Measurements from ENCODE around the gene PPIA. TPM values are rescaled to one million over a fixed set of nuclear protein-coding genes. Genes with fewer than 3 reads are reported as not detected.

Gene PPIA
- total and polyA plus RNA-seq, 5 donors from 2014 or later, result 670 to 4,426 (median 4,156) TPM

GRCh38 chr7:44765579-44766415, 30.7 kb upstream of the PPIA start:
- DNase-seq (no peak), ATAC-seq (ENCODE audit: low read depth in 2 of 2) (no peak)
- H3K4me3 Mint-ChIP-seq, result no peak overlapping the region
- Histone ChIP-seq H3K4me1 (ENCODE audit: control insufficient read depth, insufficient read depth, low read length, poor library complexity, severe bottlenecking) (peaks cover 34% of the 10 kb centered on the region), H3K27ac (ENCODE audit: insufficient read depth, low read length, poor library complexity, severe bottlenecking) (no peak overlapping the region), H3K9me3 (ENCODE audit: control insufficient read depth in 2 of 2, low read length in 2 of 2) (no peaks in the 10 kb centered on the region), H3K27me3 (ENCODE audit: control insufficient read depth, insufficient read depth, low read length) (no peaks in the 10 kb centered on the region), H3K4me3 (ENCODE audit: low read depth, low read length) (no peak overlapping the region), H3K36me3 (ENCODE audit: control insufficient read depth, insufficient read depth, low read length) (peaks cover 63% of the 10 kb centered on the region)
- H3K9me3 Mint-ChIP-seq, result no peaks in the 10 kb centered on the region
- no peaks in the 10 kb centered on the region for H3K27me3 Mint-ChIP-seq
- peak overlapping the region in 1 of 3 donors; percentile 43 for H3K27ac Mint-ChIP-seq
- peaks cover 31% of the 10 kb centered on the region for H3K36me3 Mint-ChIP-seq
- peaks cover 0 to 37% (median 20%) of the 10 kb centered on the region in 4 donors for H3K4me1 Mint-ChIP-seq

GRCh38 chr7:44766416-44766801, 30.1 kb upstream of the PPIA start:
- H3K4me1 Mint-ChIP-seq, result peaks cover 0 to 43% (median 23%) of the 10 kb centered on the region in 4 donors
- no peaks in the 10 kb centered on the region for H3K27me3 Mint-ChIP-seq
- H3K4me3 ChIP-seq (ENCODE audit: low read depth, low read length), result no peak overlapping the region
- H3K27ac ChIP-seq (ENCODE audit: insufficient read depth, low read length, poor library complexity, severe bottlenecking), result no peak overlapping the region
- peaks cover 59% of the 10 kb centered on the region for H3K36me3 ChIP-seq (ENCODE audit: control insufficient read depth, insufficient read depth, low read length)
- no peaks in the 10 kb centered on the region for H3K27me3 ChIP-seq (ENCODE audit: control insufficient read depth, insufficient read depth, low read length)
- peaks cover 31% of the 10 kb centered on the region for H3K36me3 Mint-ChIP-seq
- ATAC-seq (ENCODE audit: low read depth in 2 of 2) (no peak), DNase-seq (no peak)
- H3K9me3 Mint-ChIP-seq, result no peaks in the 10 kb centered on the region
- no peaks in the 10 kb centered on the region for H3K9me3 ChIP-seq (ENCODE audit: control insufficient read depth in 2 of 2, low read length in 2 of 2)
- H3K27ac Mint-ChIP-seq, result peak overlapping the region in 2 of 3 donors; percentile 43 to 46
- H3K4me1 ChIP-seq (ENCODE audit: control insufficient read depth, insufficient read depth, low read length, poor library complexity, severe bottlenecking), result peaks cover 34% of the 10 kb centered on the region
- peak overlapping the region in 1 of 4 donors; percentile 63 for H3K4me3 Mint-ChIP-seq

- no peaks in the 10 kb centered on the region for H3K27me3 Mint-ChIP-seq
- Histone ChIP-seq H3K36me3 (ENCODE audit: control insufficient read depth, insufficient read depth, low read length) (peaks cover 54% of the 10 kb centered on the region), H3K27me3 (ENCODE audit: control insufficient read depth, insufficient read depth, low read length) (no peaks in the 10 kb centered on the region), H3K4me1 (ENCODE audit: control insufficient read depth, insufficient read depth, low read length, poor library complexity, severe bottlenecking) (peaks cover 34% of the 10 kb centered on the region), H3K4me3 (ENCODE audit: low read depth, low read length) (no peak overlapping the region), H3K27ac (ENCODE audit: insufficient read depth, low read length, poor library complexity, severe bottlenecking) (peak overlapping the region; percentile 61), H3K9me3 (ENCODE audit: control insufficient read depth in 2 of 2, low read length in 2 of 2) (no peaks in the 10 kb centered on the region)
- no peak for DNase-seq
- peak overlapping the region; percentile 12 to 90 (median 86) for H3K27ac Mint-ChIP-seq
- no peaks in the 10 kb centered on the region for H3K9me3 Mint-ChIP-seq
- peaks cover 24% of the 10 kb centered on the region for H3K36me3 Mint-ChIP-seq
- no peak for ATAC-seq (ENCODE audit: low read depth in 2 of 2)
- peak overlapping the region in 1 of 4 donors; percentile 79 for H3K4me3 Mint-ChIP-seq
- peaks cover 0 to 46% (median 24%) of the 10 kb centered on the region in 4 donors for H3K4me1 Mint-ChIP-seq
Observed at GRCh38 chr7:44767134-44767911, 29.2 kb upstream of the PPIA start.

GRCh38 chr7:44767912-44768627, 28.4 kb upstream of the PPIA start:
- Histone ChIP-seq H3K27me3 (ENCODE audit: control insufficient read depth, insufficient read depth, low read length) (no peaks in the 10 kb centered on the region), H3K9me3 (ENCODE audit: control insufficient read depth in 2 of 2, low read length in 2 of 2) (no peaks in the 10 kb centered on the region), H3K4me3 (ENCODE audit: low read depth, low read length) (peak overlapping the region; percentile 32), H3K4me1 (ENCODE audit: control insufficient read depth, insufficient read depth, low read length, poor library complexity, severe bottlenecking) (peaks cover 34% of the 10 kb centered on the region), H3K36me3 (ENCODE audit: control insufficient read depth, insufficient read depth, low read length) (peaks cover 47% of the 10 kb centered on the region), H3K27ac (ENCODE audit: insufficient read depth, low read length, poor library complexity, severe bottlenecking) (peak overlapping the region; percentile 61)
- Mint-ChIP-seq H3K9me3 (no peaks in the 10 kb centered on the region), H3K4me1 (peaks cover 0 to 46% (median 24%) of the 10 kb centered on the region in 4 donors), H3K4me3 (peak overlapping the region; percentile 30 to 79 (median 54)), H3K27ac (peak overlapping the region; percentile 35 to 90 (median 86)), H3K27me3 (no peaks in the 10 kb centered on the region), H3K36me3 (peaks cover 21% of the 10 kb centered on the region)
- ATAC-seq (ENCODE audit: low read depth in 2 of 2) (peak; percentile 78 to 90), DNase-seq (peak; percentile 11 to 88 (median 49))

GRCh38 chr7:44768628-44769371, 27.7 kb upstream of the PPIA start:
- Histone ChIP-seq H3K27ac (ENCODE audit: insufficient read depth, low read length, poor library complexity, severe bottlenecking) (peak overlapping the region; percentile 61), H3K9me3 (ENCODE audit: control insufficient read depth in 2 of 2, low read length in 2 of 2) (no peaks in the 10 kb centered on the region), H3K27me3 (ENCODE audit: control insufficient read depth, insufficient read depth, low read length) (no peaks in the 10 kb centered on the region), H3K4me3 (ENCODE audit: low read depth, low read length) (no peak overlapping the region), H3K36me3 (ENCODE audit: control insufficient read depth, insufficient read depth, low read length) (peaks cover 39% of the 10 kb centered on the region), H3K4me1 (ENCODE audit: control insufficient read depth, insufficient read depth, low read length, poor library complexity, severe bottlenecking) (peaks cover 34% of the 10 kb centered on the region)
- ATAC-seq (ENCODE audit: low read depth in 2 of 2) (no peak), DNase-seq (no peak)
- peaks cover 0 to 46% (median 24%) of the 10 kb centered on the region in 4 donors for H3K4me1 Mint-ChIP-seq
- peaks cover 15% of the 10 kb centered on the region for H3K36me3 Mint-ChIP-seq
- peak overlapping the region; percentile 90 to 98 (median 92) for H3K27ac Mint-ChIP-seq
- peak overlapping the region; percentile 33 to 76 (median 63) for H3K4me3 Mint-ChIP-seq
- H3K9me3 Mint-ChIP-seq, result no peaks in the 10 kb centered on the region
- H3K27me3 Mint-ChIP-seq, result no peaks in the 10 kb centered on the region

- Mint-ChIP-seq H3K4me1 (peaks cover 0 to 46% (median 24%) of the 10 kb centered on the region in 4 donors), H3K36me3 (peaks cover 12% of the 10 kb centered on the region), H3K27ac (peak overlapping the region; percentile 90 to 98 (median 92)), H3K27me3 (no peaks in the 10 kb centered on the region), H3K9me3 (no peaks in the 10 kb centered on the region), H3K4me3 (peak overlapping the region in 2 of 4 donors; percentile 57 to 64)
- H3K27ac ChIP-seq (ENCODE audit: insufficient read depth, low read length, poor library complexity, severe bottlenecking), result peak overlapping the region; percentile 61
- ATAC-seq (ENCODE audit: low read depth in 2 of 2), result no peak
- peaks cover 34% of the 10 kb centered on the region for H3K4me1 ChIP-seq (ENCODE audit: control insufficient read depth, insufficient read depth, low read length, poor library complexity, severe bottlenecking)
- no peaks in the 10 kb centered on the region for H3K9me3 ChIP-seq (ENCODE audit: control insufficient read depth in 2 of 2, low read length in 2 of 2)
- no peaks in the 10 kb centered on the region for H3K27me3 ChIP-seq (ENCODE audit: control insufficient read depth, insufficient read depth, low read length)
- no peak for DNase-seq
- peaks cover 34% of the 10 kb centered on the region for H3K36me3 ChIP-seq (ENCODE audit: control insufficient read depth, insufficient read depth, low read length)
- H3K4me3 ChIP-seq (ENCODE audit: low read depth, low read length), result no peak overlapping the region
Observed at GRCh38 chr7:44769376-44769775, 27.1 kb upstream of the PPIA start.
